Colonic mucosa (tissue), 4 donors: ENCODE measurements around the gene GIGYF2. TPM values are rescaled to one million over a fixed set of nuclear protein-coding genes. Genes with fewer than 3 reads are reported as not detected.
"Not testable (repeated sequence)": the region's sequence is repeated elsewhere in the genome, so short reads cannot be mapped to it uniquely, and the experiment has no call there.

Experiments used
- DNase-seq: peaks from one replicate; pipeline ENCODE4 v3.0.0-alpha.2; 2020
- H3K27ac ChIP-seq: fragments of 200-600 bp; one replicate; pipeline ENCODE4 v1.8.0; 2021
- H3K27me3 ChIP-seq: fragments of 200-600 bp; one replicate; pipeline ENCODE4 v1.8.0; 2021
- H3K36me3 ChIP-seq: fragments of 200-600 bp; one replicate; pipeline ENCODE4 v1.8.0; 2021
- H3K4me1 ChIP-seq: fragments of 200-600 bp; one replicate; pipeline ENCODE4 v1.8.0; 2021; ENCODE audit warnings: mild to moderate bottlenecking
- H3K4me3 ChIP-seq: fragments of 200-600 bp; one replicate; pipeline ENCODE4 v1.8.0; 2021
- H3K9ac ChIP-seq, 2 donors: one replicate each; pipeline ENCODE4 v1.7.0; 2013; ENCODE audit warnings: control low read depth in 2 of 2, low read depth in 2 of 2, low read length in 2 of 2
- H3K9me3 ChIP-seq: fragments of 200-600 bp; one replicate; pipeline ENCODE4 v1.8.0; 2021
- CTCF ChIP-seq: fragments of 200-600 bp; IDR thresholded peaks from one replicate; pipeline ENCODE4 v1.8.0; 2022; ENCODE audit warnings: antibody characterized with exemption, mild to moderate bottlenecking
- intact Hi-C: fragments of 100-400 bp; cut with DNase I; formaldehyde crosslinking; loops from one replicate; pipeline ENCODE4 v1.14.1; 2022
- total RNA-seq, 2 donors: library from RNA; stranded (reverse); fragmentation: NEBNext Ultra II Directional in 1 of 2; extraction: Animal tissue kit (Norgen Biotek cat#: 25700) in 1 of 2; gene quantifications; one replicate each; pipeline ENCODE4 v1.2.1, GENCODE V29; 2021
- donor health status: healthy.
- donor health status: DM: no; HTN: no; CAD: no.
- donor health status: DM: no; HTN: no; CAD: no.

Gene GIGYF2
- total RNA-seq, 2 donors from 2014 or later: 48.8 to 49.3 TPM

GRCh38 chr2:232903989-232904388 is 206.9 kb downstream of the GIGYF2 start:
- H3K9ac ChIP-seq: no peak overlapping the region
- no peak overlapping the region for H3K4me3 ChIP-seq
- no peak for DNase-seq
- H3K36me3 ChIP-seq: no peaks in the 10 kb centered on the region
- H3K9me3 ChIP-seq: no peaks in the 10 kb centered on the region
- H3K27me3 ChIP-seq: no peaks in the 10 kb centered on the region
- H3K27ac ChIP-seq: no peak overlapping the region
- no peak for TF ChIP-seq CTCF
- H3K4me1 ChIP-seq: no peaks in the 10 kb centered on the region
- intact Hi-C loops: no loop called here

- H3K4me1 ChIP-seq, DNase-seq, H3K27ac ChIP-seq, H3K27me3 ChIP-seq, intact Hi-C loops, H3K36me3 ChIP-seq, H3K4me3 ChIP-seq, H3K9me3 ChIP-seq, H3K9ac ChIP-seq: not testable (repeated sequence)
Measured at GRCh38 chr2:232906867-232907717, 210.0 kb downstream of the GIGYF2 start.

DNA sequence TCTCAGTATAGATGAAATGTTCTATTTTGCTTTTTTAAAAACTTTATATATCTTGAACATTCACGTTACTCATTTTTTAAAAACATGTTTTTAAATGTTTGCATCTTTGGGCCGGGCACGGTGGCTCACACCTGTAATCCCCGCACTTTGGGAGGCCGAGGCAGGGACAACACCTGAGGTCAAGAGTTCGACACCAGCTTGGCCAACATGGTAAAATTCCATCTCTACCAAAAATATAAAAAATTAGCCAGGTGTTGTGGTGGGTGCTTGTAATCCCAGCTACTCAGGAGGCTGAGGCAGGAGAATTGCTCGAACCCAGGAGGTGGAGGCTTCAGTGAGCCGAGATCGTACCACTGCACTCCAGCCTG is 210.6 kb downstream of the GIGYF2 start:
- H3K9me3 ChIP-seq, H3K27me3 ChIP-seq, intact Hi-C loops, H3K36me3 ChIP-seq, DNase-seq, H3K27ac ChIP-seq, H3K9ac ChIP-seq, H3K4me3 ChIP-seq, H3K4me1 ChIP-seq: not testable (repeated sequence)

- no peaks in the 10 kb centered on the region for H3K36me3 ChIP-seq
- intact Hi-C loops: no loop called here
- H3K27ac ChIP-seq: no peak overlapping the region
- H3K9me3 ChIP-seq: no peaks in the 10 kb centered on the region
- DNase-seq: no peak
- H3K4me1 ChIP-seq: no peaks in the 10 kb centered on the region
- no peak for TF ChIP-seq CTCF
- H3K27me3 ChIP-seq: no peaks in the 10 kb centered on the region
- H3K4me3 ChIP-seq: no peak overlapping the region
- H3K9ac ChIP-seq: no peak overlapping the region
Measured at GRCh38 chr2:232908695-232909094, 211.6 kb downstream of the GIGYF2 start.

Other genes starting within 250 kb of the GIGYF2 start
- gene ALPI, start 241.2 kb upstream of the GIGYF2 start, total RNA-seq: 10 to 100 TPM in 1 of 2 donors, 1 to 10 TPM in 1; 9.4 to 27.1 TPM
- under 1 TPM; 0.12 to 0.40 TPM for gene ECEL1, start 209.5 kb upstream of the GIGYF2 start, total RNA-seq
- gene PRSS56, start 176.9 kb upstream of the GIGYF2 start, total RNA-seq: not detected
- not detected for gene CHRND, start 171.2 kb upstream of the GIGYF2 start, total RNA-seq
- not detected for gene CHRNG, start 157.6 kb upstream of the GIGYF2 start, total RNA-seq
- 1 to 10 TPM; 3.0 to 4.4 TPM for gene TIGD1, start 146.8 kb upstream of the GIGYF2 start, total RNA-seq
- 100 to 1,000 TPM in 1 of 2 donors, 10 to 100 TPM in 1; 99.5 to 109 TPM for gene EIF4E2, start 146.6 kb upstream of the GIGYF2 start, total RNA-seq
- gene EFHD1, start 63.7 kb upstream of the GIGYF2 start, total RNA-seq: 1 to 10 TPM; 1.4 to 3.4 TPM
- under 1 TPM in 1 of 2 donors, not detected in 1; 0.32 TPM for gene KCNJ13, start 79.2 kb downstream of the GIGYF2 start, total RNA-seq
- gene SNORC, start 172.9 kb downstream of the GIGYF2 start, total RNA-seq: 10 to 100 TPM; 39.6 to 67.5 TPM